ENCODE data around the gene CELF4.

DNA sequence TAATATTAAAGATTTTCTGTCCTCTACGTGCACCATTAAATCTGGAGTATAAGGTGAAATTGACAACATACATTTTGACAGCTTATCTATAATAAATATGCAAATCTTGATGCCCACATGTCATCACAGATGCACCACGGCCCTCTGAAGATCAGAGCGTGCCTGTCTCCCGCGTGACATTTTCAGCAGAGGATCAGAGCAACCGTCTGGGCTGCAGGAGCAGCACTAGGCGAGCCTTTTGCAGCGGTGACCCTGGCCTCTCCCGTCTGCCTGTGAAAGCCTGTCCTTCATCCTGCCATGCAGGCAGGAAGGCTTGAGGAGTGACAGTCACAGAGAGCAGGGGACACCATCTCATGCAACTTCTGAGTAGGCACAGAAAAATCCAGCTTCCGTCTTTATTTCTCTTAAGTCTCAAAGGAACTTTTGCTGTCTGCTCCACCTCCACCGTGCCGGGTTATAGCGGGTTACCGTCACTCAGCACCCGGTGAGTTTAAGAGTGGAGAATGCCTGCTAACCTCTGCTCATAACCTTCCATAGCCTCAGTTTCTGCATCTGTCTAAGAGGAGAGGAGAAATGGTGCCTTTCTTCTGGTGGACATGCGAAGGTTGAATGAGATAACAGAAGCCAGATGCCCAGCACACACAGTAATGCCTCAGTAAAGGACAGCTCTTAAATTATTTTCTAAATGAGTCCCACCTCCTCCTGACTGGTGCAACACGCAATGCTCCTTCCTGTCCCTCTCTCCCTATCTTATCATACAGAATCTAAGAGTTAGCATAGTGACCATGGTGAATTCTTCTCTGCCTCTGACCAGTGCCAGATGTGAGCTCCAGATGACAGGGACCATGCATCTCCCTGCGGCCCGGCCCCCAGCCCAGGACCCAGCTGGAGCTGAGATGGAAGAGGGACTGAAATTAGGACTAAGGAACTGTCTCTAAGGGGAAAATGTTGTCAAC is 43.8 kb downstream of the CELF4 start:
- no peak for TF ChIP-seq POLR2A (IDR thresholded peaks at IDR 0.05)
- TF ChIP-seq, protein P1, sequence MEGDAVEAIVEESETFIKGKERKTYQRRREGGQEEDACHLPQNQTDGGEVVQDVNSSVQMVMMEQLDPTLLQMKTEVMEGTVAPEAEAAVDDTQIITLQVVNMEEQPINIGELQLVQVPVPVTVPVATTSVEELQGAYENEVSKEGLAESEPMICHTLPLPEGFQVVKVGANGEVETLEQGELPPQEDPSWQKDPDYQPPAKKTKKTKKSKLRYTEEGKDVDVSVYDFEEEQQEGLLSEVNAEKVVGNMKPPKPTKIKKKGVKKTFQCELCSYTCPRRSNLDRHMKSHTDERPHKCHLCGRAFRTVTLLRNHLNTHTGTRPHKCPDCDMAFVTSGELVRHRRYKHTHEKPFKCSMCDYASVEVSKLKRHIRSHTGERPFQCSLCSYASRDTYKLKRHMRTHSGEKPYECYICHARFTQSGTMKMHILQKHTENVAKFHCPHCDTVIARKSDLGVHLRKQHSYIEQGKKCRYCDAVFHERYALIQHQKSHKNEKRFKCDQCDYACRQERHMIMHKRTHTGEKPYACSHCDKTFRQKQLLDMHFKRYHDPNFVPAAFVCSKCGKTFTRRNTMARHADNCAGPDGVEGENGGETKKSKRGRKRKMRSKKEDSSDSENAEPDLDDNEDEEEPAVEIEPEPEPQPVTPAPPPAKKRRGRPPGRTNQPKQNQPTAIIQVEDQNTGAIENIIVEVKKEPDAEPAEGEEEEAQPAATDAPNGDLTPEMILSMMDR (IDR thresholded peaks at IDR 0.05): no peak
- TF ChIP-seq POLR2AphosphoS5 (IDR thresholded peaks at IDR 0.05): no peak
